ENCODE measurements around the gene SULT1C2.

DNA sequence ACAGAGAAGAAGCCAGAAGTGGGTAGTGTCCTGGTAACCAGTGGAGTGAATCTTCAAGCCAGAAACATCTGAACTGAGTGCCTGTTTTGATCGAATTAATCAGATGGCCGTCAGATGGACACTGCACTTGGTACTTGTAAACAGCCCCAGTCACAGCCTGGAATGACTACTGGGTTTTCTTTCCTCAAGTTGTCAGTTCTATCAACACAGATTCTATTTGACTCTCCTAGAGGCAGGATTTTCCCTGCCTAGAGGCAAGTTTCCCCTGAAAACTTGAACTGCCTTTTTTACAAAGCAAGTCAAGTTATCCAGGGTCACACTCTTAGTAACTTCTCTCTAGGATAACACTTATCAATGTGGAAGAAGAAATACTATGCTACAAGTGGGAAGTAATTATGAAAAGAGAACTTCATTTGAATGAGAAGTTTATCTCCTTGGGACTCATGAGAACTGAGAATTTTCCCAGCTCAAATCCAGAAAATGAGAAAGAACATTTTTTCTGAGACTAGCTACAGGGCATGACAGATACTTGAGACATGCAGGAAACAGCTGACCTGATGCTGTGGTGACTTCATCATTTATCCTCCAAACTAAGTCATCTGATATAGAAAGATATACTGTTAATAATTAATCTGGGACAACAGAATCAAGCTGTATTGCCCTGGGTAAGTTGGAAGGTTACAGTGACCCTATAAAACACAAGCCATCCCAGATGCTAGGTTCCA, 36.0 kb downstream of the SULT1C2 start:
- no peak for TF ChIP-seq EGR1 (IDR thresholded peaks at IDR 0.05; ENCODE audit: borderline replicate concordance, low read depth, low read length)
- TF ChIP-seq KDM1A (IDR thresholded peaks at IDR 0.05; ENCODE audit: borderline replicate concordance, low read length): no peak
- TF ChIP-seq SUZ12 (IDR thresholded peaks at IDR 0.05; ENCODE audit: low read length): no peak

Measured in H1 (cell line).